ENCODE data around the gene BTRC.

The BTRC gene

DNA sequence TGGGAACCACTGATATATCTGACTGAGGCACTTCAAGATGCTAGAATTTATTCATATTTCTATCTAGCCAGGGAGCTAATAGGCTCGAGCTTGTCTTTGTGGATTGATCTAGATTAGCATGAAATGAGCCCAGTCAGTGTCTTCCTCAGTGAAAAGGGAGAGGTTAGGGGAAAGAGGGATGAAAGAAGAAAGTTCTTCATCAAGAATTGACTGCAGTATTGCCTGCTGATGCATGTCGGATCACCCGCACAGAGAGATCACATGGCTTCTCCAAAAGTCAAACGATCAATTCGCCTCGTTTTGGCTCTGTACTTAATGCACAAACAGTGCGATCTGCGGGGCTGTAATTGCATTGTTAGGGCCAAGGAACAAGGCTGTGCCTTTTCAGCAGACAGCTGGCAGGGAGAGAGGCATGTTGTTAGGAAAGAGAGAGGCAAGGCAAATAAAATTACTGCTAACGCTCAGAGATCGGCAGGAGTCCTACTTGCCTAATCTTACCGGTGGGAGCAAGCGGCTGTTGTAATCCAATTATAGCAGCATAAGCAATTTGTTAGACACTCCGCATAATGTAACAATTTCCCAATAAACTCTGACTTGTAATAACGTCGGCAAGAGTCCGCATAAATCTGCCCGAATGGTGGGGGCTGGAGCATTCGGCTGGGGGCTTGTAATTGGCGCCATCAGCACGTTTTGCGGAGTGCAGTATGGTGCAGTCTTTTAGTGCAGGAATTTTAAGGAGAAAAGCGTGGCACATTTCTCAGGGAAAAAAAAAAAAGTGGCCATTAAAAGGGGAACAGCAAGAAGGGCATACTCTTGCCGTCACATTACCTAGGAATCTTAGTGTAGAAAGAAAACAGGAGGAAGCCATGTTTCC lies 132.0 kb downstream of the BTRC start:
- DNase-seq = no peak

DNA sequence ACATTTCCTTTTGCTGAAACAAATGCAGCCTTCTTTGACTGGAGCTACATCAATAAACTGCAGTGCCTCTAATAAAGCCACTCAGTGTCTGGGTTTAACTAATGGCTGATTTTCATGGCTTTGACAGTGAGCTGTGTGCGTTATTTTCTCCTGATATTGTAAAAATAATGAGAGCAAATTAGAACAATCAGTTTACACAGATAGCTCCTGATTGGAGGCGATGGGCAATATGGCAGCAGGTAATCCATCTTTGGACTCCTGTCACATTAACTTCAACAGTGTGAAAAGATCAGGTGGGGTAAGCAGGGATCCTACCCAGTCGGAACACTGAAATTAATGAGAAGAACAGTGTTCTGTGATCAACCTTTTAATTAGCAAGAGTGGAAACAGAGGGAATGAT lies 133.4 kb downstream of the BTRC start:
- no peak for DNase-seq

DNA sequence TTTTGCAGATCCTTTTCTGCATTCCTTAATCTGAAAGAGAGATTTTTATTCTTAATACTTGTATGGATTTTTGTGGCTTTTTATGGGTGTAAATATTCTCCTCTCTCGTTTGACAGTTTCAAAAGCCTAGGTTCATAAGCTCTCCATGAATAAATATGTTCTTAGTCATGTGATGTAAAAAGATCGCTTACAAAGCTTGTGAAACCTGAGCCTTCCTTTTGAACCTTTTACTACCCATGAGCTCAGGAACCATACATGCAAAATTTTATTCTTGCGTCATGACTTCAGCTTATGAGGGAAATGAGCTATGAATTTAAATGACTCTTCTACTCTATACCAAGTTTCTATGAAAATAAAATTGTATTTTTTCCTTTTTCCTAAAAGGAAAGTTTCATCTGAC lies 135.4 kb downstream of the BTRC start:
- no peak for DNase-seq

DNA sequence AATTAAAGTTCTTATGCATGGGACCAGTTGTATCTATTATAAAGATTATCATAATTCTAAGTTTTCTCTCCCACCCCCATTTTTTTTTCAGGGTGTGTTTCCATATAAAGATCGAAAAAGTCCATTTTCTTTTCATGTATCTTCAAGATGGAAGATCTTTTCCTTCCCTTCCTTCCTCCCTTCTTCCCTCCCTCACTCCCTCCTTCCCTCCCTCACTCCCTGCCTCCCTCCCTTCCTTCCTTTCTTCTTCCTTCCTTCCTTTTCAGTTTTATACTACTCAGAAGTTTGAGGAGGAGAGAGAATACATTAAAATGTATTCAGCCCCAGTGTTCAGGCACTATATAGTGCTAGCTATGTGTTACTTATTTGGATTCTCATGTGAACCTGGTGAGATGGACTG lies 136.1 kb downstream of the BTRC start:
- no peak for DNase-seq

DNA sequence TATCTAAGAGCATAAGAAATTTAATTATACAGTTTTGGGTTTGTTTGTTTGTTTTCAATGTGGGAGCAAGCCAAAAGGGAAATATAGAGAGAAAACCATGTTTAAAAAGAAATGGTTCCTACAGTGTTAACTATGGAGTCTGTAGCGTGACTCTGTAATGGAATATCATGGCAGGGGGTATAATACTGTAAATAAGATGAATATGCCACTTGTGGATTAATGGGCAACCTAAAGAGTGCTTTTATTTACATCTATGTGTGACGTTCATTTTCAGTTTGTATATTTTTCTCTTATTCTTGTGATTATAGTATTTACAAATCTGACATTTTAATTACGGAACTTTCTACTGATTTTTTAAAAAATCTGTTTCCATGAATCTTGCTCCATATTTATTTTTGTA lies 138.2 kb downstream of the BTRC start:
- DNase-seq = no peak

DNA sequence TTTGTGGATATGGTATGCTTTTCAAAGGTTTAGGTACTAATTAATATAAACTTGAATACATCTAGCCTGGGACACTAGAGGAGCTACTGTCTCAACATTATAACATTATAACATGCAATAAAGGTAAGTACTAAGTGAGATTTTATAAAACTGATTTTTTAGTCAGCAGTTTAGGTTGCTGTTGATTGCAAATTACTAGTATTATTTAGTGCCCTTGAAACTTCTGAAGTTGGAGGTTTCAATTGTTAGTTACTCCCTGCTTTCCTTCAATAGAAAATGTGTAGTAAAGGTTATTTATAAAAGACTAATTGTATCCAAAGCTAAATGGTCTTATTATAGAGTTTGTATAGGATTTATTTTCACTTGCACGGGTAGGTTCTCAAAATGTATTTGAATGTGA lies 138.8 kb downstream of the BTRC start:
- DNase-seq = no peak

DNA sequence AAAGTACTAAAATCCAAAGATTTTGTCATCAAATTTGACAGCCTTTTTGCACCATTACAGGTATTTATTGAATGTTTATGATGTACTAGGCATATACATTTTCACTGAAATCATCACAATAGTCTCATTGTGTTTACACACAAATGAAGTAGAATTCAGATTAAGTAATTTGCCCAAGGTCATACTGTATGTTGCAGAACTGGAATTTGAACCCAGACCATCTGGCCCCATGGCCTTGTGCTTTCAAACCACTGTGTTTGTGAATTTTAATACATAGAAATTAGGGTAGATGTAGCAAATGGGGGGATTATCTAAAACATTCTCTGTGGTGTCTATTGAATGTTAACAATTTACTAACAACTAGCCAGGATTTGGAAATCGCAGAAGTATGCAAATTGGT lies 139.3 kb downstream of the BTRC start:
- DNase-seq = no peak

DNA sequence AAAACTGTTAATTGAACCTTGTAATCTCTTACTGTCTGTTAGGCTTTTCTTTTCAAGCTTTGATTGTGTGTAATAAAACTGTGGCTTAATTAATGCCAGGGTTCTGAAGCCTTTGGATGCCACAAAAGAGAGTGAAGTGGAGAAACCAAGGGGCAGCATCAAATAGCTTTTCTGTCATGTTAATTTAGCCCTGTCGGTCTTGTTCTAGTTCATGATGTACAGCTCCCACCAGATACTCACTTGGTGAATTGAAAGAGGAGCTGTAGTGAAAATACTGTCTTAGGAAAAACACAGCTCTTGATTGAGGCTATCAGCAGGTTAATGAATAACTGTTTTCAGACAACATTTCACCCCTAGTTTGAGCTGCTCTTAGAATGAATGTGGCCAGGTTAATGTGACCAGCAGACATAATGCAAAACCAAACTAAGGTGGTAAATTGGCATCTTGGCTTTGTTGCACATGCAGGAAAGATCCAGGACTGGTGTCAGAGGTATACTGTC lies 139.9 kb downstream of the BTRC start:
- no peak for DNase-seq

DNA sequence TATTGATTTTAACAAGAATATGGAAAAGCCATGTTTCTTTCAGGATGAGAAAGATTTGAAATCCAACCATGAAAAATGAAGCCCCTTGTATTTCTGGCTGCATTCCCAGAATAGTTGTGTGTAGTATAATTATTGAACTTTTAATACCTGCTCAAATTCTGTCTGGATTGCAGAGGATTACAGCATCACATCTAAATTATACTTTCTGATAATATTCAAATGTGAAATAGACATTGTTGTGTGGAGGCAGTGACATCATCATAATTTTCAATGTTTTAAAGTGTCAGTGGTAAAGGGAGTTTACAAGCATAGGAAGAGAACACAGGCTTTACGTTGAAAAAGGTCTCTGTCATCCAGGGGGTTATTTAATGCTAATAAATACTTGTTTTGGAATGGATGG lies 140.7 kb downstream of the BTRC start:
- no peak for DNase-seq

DNA sequence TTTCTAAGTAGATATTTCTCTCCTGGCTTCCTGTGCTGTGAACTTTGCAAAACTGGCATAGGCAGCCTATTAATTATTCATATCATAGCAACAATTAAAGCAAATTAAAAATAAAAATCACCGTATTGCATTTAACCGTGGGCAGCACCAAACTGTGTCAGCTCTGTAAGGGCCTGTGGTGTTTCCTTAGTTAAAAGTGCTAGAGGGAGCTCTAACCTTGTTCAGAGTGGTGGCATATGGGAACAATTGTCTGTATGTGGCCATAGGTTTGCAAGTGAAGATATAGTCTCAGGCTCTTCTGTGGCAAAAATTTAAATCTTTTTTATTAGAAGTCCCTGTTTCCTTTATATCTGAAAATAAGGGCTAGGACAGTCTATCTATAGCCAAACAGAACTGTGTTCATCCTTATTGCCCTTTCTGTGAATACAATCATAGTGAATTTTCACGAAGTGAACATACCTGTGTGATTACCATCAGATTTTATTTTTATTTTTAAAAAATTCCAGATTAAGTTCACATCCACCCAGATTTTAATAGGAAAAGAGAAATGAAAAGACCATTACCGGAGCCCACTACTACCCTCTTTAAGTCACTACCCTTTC lies 141.5 kb downstream of the BTRC start:
- DNase-seq = no peak

DNA sequence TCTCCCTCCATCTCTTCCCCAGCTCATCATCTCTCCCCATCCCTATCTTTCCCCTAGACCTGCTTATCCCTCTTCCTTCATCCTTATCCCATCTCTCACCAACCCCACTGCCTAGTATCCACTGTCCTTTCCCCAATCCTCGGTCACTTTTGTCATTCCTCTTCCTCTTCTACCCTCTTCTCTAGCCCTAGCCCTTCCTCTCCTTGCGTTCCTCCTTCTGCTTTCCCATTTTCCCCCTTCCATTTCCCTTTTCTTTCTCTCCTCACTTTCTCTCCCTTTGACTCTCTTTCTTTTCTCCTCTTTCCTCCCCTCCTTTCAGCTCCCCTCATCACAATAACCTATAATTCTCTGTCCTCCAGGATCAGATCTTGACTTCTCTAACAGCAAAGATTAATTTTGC lies 150.5 kb downstream of the BTRC start:
- DNase-seq = no peak

DNA sequence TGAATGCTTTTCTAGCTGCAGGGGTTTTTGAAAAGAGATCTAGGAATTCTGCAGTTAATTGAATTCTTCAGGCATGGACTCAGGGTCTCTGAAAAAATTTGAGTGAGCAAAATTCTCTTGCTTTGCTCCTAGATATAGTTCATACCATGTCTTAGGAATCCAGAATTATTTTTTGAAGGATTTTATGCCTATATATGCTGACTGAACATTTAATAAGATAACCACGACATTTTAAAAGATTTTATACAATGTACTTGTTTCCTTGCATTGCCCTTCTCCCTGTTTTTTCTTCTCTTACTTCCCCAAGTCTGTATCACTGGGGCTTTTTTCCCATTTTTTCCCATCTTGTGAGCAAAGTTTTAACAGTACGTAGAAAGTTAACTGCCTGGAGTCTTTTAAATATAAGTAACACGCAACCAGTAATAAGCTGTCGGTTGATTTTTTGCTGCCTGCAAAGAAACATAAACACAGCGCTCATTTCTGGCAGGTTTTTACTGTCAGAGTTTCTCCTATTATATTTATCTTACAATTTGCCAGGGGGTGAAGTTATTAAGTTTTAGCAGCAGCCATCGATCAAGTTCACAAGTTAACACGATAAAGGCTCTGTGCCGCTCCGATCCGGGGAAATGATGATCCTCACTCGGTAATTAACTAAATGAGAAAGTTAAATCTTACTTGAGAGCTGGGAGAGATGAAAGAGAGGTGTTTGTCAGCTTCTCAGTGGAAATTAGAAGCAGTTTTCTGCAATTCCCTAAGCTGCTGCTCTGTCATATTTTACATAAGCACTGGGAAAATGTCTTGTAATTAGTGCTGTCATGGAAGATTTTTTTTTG lies 153.1 kb downstream of the BTRC start:
- no peak for DNase-seq

DNA sequence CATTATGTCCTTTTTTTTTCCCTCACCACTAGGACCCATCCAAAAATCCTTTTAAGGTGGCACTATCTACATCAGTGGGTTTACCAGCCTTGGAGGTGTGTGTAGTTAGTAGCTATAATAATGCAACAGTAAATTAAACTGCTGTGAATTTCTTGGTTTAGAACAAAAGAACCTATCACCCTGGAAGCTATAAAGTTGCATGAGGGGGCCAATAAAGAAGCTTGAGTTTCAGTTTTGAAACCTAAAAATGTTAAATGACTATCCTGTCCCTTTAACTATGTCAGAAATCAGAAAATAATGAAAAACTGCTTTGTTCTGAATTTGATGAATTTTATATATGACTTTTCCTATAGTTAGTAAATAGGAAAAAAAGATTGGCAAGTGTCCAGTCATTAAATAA lies 153.9 kb downstream of the BTRC start:
- DNase-seq = no peak

DNA sequence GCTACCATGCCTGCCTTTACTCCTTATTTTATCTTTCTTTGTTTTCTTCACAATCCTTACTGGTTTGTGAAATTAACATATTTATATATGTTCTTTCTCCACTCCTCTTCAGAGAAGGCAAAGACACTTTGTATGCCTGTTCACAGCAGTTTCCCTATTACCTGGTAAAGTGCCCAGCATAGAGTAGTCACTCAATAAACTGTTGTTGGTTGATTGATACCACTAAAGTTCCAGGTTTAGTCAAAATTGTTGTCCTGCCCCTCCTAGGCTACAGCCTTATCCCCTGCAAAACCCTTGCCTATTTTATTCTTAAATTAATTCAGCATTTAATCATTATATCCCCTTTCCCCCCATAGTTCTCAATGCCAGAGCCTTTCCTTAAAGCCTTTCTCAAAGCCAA lies 158.0 kb downstream of the BTRC start:
- DNase-seq = no peak

DNA sequence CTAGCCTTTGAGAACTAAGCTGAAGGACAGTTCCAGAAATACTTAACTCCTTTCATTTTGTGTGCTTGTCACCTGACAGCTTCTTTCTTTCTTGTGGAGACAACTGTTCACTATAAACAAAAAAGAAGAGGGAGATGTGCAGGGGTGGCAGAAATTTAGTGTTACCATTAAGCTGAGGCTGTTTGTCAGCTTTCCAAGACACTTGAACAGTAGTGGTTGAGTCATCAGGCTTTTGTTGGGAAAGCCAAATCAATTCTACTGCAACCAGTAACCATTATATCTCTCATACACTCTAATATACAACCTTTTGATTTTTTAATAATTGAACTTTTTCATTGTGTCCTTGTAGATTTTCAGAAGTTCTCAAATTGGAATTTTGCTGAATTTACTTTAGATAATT lies 158.8 kb downstream of the BTRC start:
- no peak for DNase-seq

DNA sequence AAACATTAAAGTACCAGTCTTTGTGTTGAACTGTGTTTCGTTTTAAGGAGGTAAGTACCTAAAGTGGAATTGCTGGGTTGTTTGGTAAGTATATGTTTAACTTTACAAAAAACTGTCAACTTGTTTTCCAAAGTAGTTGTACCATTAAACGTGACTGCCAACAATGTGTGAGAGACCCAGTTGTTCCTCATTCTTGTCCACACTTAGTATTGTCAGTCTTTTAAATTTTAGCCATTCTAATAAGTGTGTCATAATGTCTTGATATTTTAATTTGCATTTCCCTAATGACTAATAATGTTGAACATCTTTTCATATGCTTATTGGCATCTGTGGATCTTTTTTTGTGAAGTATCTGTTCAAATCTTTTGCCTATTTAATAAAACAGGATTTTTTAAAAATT lies 159.8 kb downstream of the BTRC start:
- no peak for DNase-seq

DNA sequence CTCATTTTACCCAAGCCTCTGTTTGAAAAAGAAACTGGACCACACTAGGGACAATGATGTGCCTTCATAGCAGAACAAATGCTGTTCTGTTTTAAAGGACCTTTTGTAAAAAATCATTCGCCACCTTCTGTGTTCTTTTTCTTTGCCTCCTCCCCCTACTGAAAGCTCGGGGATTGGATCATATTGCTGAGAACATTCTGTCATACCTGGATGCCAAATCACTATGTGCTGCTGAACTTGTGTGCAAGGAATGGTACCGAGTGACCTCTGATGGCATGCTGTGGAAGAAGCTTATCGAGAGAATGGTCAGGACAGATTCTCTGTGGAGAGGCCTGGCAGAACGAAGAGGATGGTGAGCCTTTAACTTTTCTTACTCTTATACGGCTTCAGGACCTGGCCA lies 171.9 kb downstream of the BTRC start:
- no peak for DNase-seq

DNA sequence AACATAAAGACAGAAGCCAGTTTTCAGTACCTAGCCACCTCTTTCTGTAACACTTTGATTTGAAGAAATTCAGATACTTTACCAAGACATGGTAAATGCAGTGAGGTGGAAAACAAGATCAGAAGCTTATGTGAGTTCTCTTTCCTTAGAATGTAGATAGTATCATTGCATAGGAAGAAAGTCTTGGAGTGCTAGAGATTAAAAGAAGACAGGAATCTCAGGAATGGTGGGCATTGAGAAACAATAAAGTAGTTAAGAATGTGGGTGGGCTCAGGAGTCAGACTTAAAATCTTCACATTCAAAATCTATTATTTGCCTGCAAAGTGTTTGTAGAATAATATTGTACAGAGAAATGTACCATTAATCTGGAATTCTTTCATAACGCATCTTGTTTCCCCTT lies 175.2 kb downstream of the BTRC start:
- no peak for DNase-seq

DNA sequence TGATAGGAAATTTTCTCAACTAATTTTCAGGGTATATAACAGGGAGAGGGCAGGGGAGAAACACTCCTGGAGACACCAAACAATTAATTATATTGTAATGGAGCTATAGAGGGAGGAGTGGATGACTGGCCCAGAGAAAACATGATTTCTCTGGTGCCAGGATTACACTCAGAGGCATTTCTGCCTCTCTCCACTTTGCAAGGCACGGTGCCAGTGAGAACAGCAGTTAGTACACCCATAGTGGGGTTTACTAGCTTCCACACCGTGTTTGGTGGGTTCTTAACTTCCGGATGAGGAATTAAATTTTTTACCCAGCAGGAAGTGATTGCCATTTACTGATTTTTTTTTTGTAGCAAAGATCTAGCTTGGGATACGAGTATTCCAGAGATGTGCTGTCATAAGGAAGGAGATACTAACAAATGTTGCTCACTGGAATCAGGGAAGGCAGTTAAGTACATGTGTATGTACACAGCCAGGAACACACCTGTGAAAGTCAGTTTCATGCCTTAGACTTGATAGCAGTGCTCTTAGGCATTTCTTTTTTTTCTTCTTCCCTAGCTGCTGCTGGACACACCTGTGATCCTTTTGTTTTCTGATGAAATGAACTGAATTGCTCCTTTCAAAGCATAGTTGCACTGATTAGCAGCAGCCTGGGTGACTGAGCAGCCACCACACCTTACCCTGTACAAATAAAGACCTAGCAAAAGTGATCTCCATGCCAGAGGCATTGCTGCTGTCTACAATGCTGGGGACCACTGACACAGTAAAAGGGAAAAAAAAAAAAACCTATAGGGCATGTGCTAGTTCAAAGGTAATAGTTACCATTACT lies 176.0 kb downstream of the BTRC start:
- no peak for DNase-seq

DNA sequence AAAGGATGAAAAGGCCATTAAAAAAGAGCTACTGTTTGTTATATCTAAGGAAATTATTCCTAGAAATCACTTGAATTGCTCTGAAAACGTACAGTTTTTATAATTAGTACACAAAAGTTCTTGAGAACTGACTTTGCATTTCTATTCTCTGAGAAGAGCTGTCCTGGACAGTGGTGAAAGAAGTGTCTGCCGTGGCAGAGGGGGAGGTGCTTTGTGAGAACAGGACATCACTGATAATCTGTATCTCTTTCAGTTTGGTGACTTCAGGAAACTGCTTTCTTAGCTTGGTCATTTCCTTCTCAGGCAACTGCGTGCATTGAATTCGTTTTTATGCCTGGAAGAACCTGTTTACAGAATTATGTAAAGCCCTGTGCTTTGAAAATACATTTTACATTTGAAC lies 182.0 kb downstream of the BTRC start:
- DNase-seq = no peak

DNA sequence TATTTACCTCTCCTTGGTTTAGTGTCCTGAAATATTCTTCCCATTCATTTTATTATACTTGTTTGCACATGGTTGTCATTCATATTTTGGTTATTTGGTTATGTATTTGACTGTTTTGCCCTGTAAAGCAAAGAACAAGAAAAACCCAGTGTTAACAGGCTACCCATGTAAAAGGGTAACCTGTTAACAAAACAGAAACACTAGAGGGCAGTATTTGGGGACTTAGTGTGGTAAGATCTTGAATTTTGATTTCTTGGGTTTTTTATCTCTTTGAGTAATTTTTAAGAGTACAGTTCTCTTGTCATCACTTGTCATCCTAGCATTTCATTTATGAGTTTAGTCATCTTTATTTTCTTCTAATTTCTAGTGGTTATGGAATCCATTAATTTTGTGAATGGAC lies 182.8 kb downstream of the BTRC start:
- DNase-seq = peak in 1 of 2 donors; percentile 44

DNA sequence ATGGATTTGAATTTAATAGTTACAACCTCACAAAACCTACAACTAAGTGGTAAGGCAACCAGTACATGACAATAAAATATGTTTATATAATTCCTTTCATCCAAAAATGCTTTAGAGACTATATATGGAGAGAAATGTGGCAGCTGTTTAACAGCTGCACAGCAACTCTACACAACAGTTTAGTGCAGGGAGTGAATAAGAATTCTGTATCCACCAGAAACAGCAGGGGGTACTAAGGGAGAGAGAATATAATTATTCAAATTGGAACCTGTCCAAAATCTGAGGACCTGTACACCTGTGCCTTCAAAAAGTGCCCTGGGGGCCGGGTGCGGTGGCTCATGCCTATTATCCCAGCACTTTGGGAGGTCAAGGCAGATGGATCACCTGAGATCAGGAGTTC lies 184.5 kb downstream of the BTRC start:
- DNase-seq = no peak

DNA sequence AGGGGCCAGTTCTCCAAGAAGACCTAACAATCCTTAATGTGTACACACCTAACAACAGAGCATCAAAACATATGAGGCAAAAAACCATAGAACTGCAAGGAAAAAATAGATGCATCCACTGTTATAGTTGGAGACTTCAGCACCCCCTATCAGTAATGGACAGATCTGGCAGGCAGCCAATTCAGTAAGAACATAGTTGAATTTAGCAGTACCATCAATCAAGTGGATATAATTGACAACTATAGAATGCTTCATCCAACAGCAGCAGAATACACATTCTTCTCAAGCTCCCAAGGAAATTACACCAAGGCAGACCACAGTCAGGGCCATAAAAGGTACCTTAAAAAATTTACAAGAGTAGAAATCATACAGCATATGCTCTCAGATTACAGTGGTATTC lies 191.9 kb downstream of the BTRC start:
- DNase-seq = no peak
